ENCODE measurements around the gene SUSD2.

SUSD2 gene

DNA sequence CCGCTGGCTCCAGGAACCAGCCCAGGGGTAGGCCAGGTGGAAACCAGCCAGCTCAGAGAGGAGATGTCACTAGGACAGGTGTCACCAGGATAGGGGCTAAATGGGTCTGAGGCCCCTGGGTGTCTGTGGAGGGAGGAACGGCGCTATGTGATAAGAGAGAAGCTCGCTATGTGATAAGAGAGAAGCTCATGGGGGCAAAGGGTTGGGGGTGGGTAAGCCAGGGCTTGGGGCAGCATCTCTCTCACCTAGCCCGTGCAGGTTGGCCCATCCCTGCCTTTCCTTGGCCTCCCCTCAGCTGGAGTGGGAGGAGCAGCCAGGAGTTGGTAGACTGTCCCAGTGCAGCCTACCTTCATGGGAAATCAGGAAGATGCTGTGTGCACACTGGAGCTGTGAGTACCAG lies 26.5 kb upstream of the SUSD2 start:
- Mint-ChIP-seq H3K27ac (no peak overlapping the region), H3K36me3 (ENCODE audit: low read depth) (peaks cover 3% of the 10 kb centered on the region), H3K4me1 (peaks cover 28% of the 10 kb centered on the region), H3K27me3 (ENCODE audit: low read depth) (peaks cover 14% of the 10 kb centered on the region), H3K9me3 (no peaks in the 10 kb centered on the region), H3K4me3 (peak overlapping the region; percentile 52 to 80 (median 74))
- TF ChIP-seq, protein P1, sequence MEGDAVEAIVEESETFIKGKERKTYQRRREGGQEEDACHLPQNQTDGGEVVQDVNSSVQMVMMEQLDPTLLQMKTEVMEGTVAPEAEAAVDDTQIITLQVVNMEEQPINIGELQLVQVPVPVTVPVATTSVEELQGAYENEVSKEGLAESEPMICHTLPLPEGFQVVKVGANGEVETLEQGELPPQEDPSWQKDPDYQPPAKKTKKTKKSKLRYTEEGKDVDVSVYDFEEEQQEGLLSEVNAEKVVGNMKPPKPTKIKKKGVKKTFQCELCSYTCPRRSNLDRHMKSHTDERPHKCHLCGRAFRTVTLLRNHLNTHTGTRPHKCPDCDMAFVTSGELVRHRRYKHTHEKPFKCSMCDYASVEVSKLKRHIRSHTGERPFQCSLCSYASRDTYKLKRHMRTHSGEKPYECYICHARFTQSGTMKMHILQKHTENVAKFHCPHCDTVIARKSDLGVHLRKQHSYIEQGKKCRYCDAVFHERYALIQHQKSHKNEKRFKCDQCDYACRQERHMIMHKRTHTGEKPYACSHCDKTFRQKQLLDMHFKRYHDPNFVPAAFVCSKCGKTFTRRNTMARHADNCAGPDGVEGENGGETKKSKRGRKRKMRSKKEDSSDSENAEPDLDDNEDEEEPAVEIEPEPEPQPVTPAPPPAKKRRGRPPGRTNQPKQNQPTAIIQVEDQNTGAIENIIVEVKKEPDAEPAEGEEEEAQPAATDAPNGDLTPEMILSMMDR (IDR thresholded peaks at IDR 0.05; ENCODE audit: unreplicated experiment in 3 of 3) = no peak

DNA sequence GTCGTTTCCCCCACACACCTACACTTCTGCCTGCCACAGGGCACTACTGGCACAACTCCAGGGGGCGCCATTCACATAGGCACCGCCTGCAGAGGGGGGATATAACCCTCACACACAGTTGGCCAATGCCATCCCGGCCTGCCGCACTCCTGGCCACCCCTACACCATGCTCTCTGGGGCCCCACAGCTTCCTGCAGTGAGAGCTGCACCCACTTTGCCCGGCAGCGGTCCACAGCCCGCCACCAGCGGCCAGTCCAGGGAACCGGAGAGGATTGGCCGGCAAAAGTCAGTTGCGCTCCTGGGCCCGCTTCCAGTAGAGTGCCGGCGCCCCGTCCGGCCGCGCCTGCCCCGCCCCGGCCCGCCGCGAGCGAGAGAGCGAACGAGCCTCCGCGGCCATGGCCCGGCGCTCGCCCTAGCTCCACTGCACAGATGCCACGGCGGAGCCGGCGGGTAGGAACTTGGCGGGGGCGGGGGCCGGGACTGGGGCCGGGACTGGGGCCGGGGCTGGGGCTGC lies 25.6 kb upstream of the SUSD2 start:
- peak overlapping the region in 2 of 3 experiments; percentile 61 to 64 for H3K27ac Mint-ChIP-seq

DNA sequence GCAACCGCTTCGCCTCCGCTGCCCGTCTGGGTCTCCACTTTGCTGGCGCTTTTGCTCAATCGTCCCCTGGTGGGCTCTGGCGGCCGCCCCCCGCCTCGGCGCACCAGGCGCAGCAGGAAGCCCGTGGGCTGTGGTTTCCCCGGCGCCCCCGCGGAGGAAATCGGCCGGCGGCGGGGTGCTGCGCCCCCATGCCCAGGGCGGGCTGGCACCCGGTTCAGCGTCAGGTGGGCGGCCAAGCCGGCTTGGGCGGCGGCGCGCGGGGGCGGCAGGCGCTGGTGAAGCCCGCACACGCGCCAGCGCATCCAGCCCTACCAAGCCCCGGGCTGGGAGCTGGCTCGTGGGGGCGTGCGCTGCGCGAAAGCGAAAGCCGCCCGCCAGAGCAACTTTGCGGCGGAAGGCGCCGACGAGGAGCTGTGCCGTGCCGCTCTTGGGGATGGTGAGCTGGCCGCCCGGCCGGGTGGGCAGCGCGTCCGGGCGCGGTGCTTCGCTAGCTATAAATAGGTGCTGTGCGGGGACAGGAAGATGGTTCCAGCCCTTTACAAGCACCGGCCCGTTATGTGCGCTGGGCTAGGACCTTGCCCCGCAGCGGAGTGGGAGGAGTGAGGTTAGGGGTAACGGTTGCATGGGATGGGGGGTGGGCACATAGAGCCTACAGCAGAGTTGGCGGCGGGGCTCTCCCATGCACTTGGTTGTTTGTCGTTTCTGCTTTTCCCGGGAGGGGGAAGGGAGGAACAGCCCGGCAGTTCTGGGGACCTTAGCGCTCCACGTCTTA lies 25.0 kb upstream of the SUSD2 start:
- peaks cover 14% of the 10 kb centered on the region for H3K27me3 Mint-ChIP-seq (ENCODE audit: low read depth)
- TF ChIP-seq, protein P1 (IDR thresholded peaks at IDR 0.05; ENCODE audit: unreplicated experiment in 3 of 3) = no peak

More for the DNA sequence above, 25.6 kb upstream of the SUSD2 start:
- Mint-ChIP-seq H3K4me3 (peak overlapping the region; percentile 74 to 80 (median 76)), H3K4me1 (peaks cover 28% of the 10 kb centered on the region), H3K27me3 (ENCODE audit: low read depth) (peaks cover 14% of the 10 kb centered on the region), H3K9me3 (no peaks in the 10 kb centered on the region), H3K36me3 (ENCODE audit: low read depth) (peaks cover 3% of the 10 kb centered on the region)
- TF ChIP-seq, protein P1 (IDR thresholded peaks at IDR 0.05; ENCODE audit: unreplicated experiment in 3 of 3) = peak; percentile 29 to 45 (median 33)

GRCh38 chr22:24156913-24157821 lies 24.1 kb upstream of the SUSD2 start:
- H3K27ac Mint-ChIP-seq = peak overlapping the region; percentile 45 to 89 (median 73)
- H3K9me3 Mint-ChIP-seq = no peaks in the 10 kb centered on the region

More for the DNA sequence above, 25.0 kb upstream of the SUSD2 start:
- Mint-ChIP-seq H3K4me3 (peak overlapping the region; percentile 80 to 91 (median 85)), H3K4me1 (peaks cover 28% of the 10 kb centered on the region), H3K27ac (peak overlapping the region; percentile 45 to 89 (median 73)), H3K36me3 (ENCODE audit: low read depth) (peaks cover 3% of the 10 kb centered on the region), H3K9me3 (no peaks in the 10 kb centered on the region)

GRCh38 chr22:24157822-24158135 lies 23.5 kb upstream of the SUSD2 start:
- TF ChIP-seq, protein P1 (IDR thresholded peaks at IDR 0.05; ENCODE audit: unreplicated experiment in 3 of 3) = no peak
- H3K9me3 Mint-ChIP-seq = no peaks in the 10 kb centered on the region
- H3K27me3 Mint-ChIP-seq (ENCODE audit: low read depth) = peaks cover 14% of the 10 kb centered on the region
- H3K4me1 Mint-ChIP-seq = peaks cover 38% of the 10 kb centered on the region
- H3K27ac Mint-ChIP-seq = peak overlapping the region; percentile 45 to 89 (median 73)
- peak overlapping the region in 2 of 3 experiments; percentile 85 to 91 for H3K4me3 Mint-ChIP-seq
- H3K36me3 Mint-ChIP-seq (ENCODE audit: low read depth) = no peaks in the 10 kb centered on the region

More at GRCh38 chr22:24156913-24157821, 24.1 kb upstream of the SUSD2 start:
- peak overlapping the region; percentile 80 to 91 (median 85) for H3K4me3 Mint-ChIP-seq
- peaks cover 1% of the 10 kb centered on the region for H3K36me3 Mint-ChIP-seq (ENCODE audit: low read depth)
- H3K4me1 Mint-ChIP-seq = peaks cover 32% of the 10 kb centered on the region
- H3K27me3 Mint-ChIP-seq (ENCODE audit: low read depth) = peaks cover 14% of the 10 kb centered on the region
- TF ChIP-seq, protein P1 (IDR thresholded peaks at IDR 0.05; ENCODE audit: unreplicated experiment in 3 of 3) = peak; percentile 72 to 87 (median 81)

All from nephron (organoid).